Kidney (tissue), 14 donors: ENCODE data around the gene MALSU1. TPM values are rescaled to one million over a fixed set of nuclear protein-coding genes. Genes with fewer than 3 reads are reported as not detected.

Source experiments
- DNase-seq, 5 donors: peaks; one replicate each; pipeline ENCODE4 v3.0.0-alpha.2; 2013 to 2020
- FAIRE-seq: peaks from 2 replicates; lab custom pipeline; 2012; peaks lifted over from hg19 to GRCh38; lab: Jason Lieb, UNC
- H3K27ac ChIP-seq, 2 donors: one replicate each; pipeline ENCODE4 v1.7.0; 2013; ENCODE audit warnings: low read depth in 2 of 2, low read length in 2 of 2, inconsistent platforms in 1 of 2
- H3K27me3 ChIP-seq: one replicate; pipeline ENCODE4 v1.7.1; 2013; ENCODE audit warnings: low read length, inconsistent platforms; ENCODE audit not compliant: control insufficient read depth, insufficient read depth
- H3K36me3 ChIP-seq, 3 donors: one replicate each; pipeline versions ENCODE4 v1.7.0 to v1.7.1; 2013; ENCODE audit warnings: low read length in 3 of 3, control low read depth in 1 of 3, inconsistent platforms in 1 of 3; ENCODE audit not compliant: insufficient read depth in 3 of 3, control insufficient read depth in 2 of 3
- H3K4me1 ChIP-seq, 3 donors: one replicate each; pipeline versions ENCODE4 v1.7.0 to v1.7.1; 2013; ENCODE audit warnings: low read length in 3 of 3, inconsistent platforms in 1 of 3, low read depth in 1 of 3; ENCODE audit not compliant: control insufficient read depth in 2 of 3, insufficient read depth in 2 of 3
- H3K4me3 ChIP-seq, 3 donors: one replicate each; pipeline versions ENCODE4 v1.7.0 to v1.8.1; 2013; ENCODE audit warnings: low read length in 3 of 3, control low read depth in 1 of 3, inconsistent platforms in 1 of 3
- H3K9ac ChIP-seq, 3 donors: one replicate each; pipeline versions ENCODE4 v1.7.0 to v1.7.1; 2013; ENCODE audit warnings: low read length in 3 of 3, control low read depth in 1 of 3, inconsistent platforms in 1 of 3
- H3K9me3 ChIP-seq, 3 donors: one replicate each; pipeline versions ENCODE4 v1.7.0 to v1.7.1; 2013; ENCODE audit warnings: low read length in 3 of 3, control low read depth in 1 of 3, inconsistent platforms in 1 of 3; ENCODE audit not compliant: control insufficient read depth in 2 of 3, insufficient read depth in 1 of 3
- CTCF ChIP-seq: IDR thresholded peaks from 3 replicates; pipeline ENCODE4 v1.5.1; 2012; ENCODE audit warnings: mild to moderate bottlenecking, moderate library complexity, borderline replicate concordance; ENCODE audit not compliant: insufficient read depth; ENCODE audit errors: extremely low read depth
- intact Hi-C: fragments of 100-400 bp; cut with DNase I; formaldehyde crosslinking; loops from one replicate; pipeline ENCODE4 v1.11.1; 2022
- polyA plus RNA-seq: library from polyadenylated mRNA; stranded (reverse); fragments of 350-450 nt; fragmentation: Illumina TruSeq; extraction: RNeasy Lipid Tissue Mini Kit (QIAGEN cat#74804); gene quantifications from one replicate; pipeline ENCODE4 v1.2.3, GENCODE V29; 2014; ENCODE audit warnings: low read depth, low replicate concordance; ENCODE audit not compliant: insufficient read depth
- total RNA-seq: library from RNA; stranded (reverse); fragmentation: NEBNext Ultra II Directional; extraction: Animal tissue kit (Norgen Biotek cat#: 25700); gene quantifications from one replicate; pipeline ENCODE4 v1.2.1, GENCODE V29; 2021
- donor health status: control.
- donor health status: control.
- donor health status: control.
- donor health status: control.
- donor health status: control.
- donor health status: DM: yes; HTN: yes; CAD: no.
- donor health status: Normal renal cell carcinoma (clear cell type).

The MALSU1 gene
- total and polyA plus RNA-seq, 2 donors from 2014 or later, result 40.3 to 94.9 TPM

GRCh38 chr7:23334482-23335056 is 35.4 kb downstream of the MALSU1 start:
- Histone ChIP-seq H3K27me3 (no peaks in the 10 kb centered on the region), H3K4me3 (no peak overlapping the region), H3K9ac (no peak overlapping the region), H3K4me1 (no peaks in the 10 kb centered on the region), H3K9me3 (no peaks in the 10 kb centered on the region), H3K27ac (no peak overlapping the region), H3K36me3 (peaks cover 0 to 2% (median 0%) of the 10 kb centered on the region in 3 donors)
- peak in 1 of 5 donors; percentile 8 for DNase-seq
- no peak for FAIRE-seq
- intact Hi-C loops, result no loop called here
- no peak for TF ChIP-seq CTCF

- H3K9me3 ChIP-seq, result no peaks in the 10 kb centered on the region
- no peak for FAIRE-seq
- H3K27ac ChIP-seq, result no peak overlapping the region
- H3K9ac ChIP-seq, result no peak overlapping the region
- H3K4me1 ChIP-seq, result no peaks in the 10 kb centered on the region
- no peak for TF ChIP-seq CTCF
- H3K36me3 ChIP-seq, result peaks cover 0 to 2% (median 0%) of the 10 kb centered on the region in 3 donors
- no peak for DNase-seq
- no peak overlapping the region for H3K4me3 ChIP-seq
- no peaks in the 10 kb centered on the region for H3K27me3 ChIP-seq
- intact Hi-C loops, result no loop called here
Observed at GRCh38 chr7:23335136-23335535, 36.0 kb downstream of the MALSU1 start.

- intact Hi-C loops, result no loop called here
- no peaks in the 10 kb centered on the region for H3K9me3 ChIP-seq
- H3K27ac ChIP-seq, result no peak overlapping the region
- H3K27me3 ChIP-seq, result no peaks in the 10 kb centered on the region
- no peaks in the 10 kb centered on the region for H3K4me1 ChIP-seq
- TF ChIP-seq CTCF, result no peak
- DNase-seq, result no peak
- H3K4me3 ChIP-seq, result no peak overlapping the region
- peaks cover 0 to 2% (median 0%) of the 10 kb centered on the region in 3 donors for H3K36me3 ChIP-seq
- H3K9ac ChIP-seq, result no peak overlapping the region
- FAIRE-seq, result no peak
Observed at GRCh38 chr7:23335621-23336020, 36.5 kb downstream of the MALSU1 start.

GRCh38 chr7:23336086-23336485 is 36.9 kb downstream of the MALSU1 start:
- Histone ChIP-seq H3K4me3 (no peak overlapping the region), H3K9ac (no peak overlapping the region), H3K36me3 (peaks cover 0 to 2% (median 0%) of the 10 kb centered on the region in 3 donors), H3K27ac (no peak overlapping the region), H3K9me3 (no peaks in the 10 kb centered on the region), H3K27me3 (no peaks in the 10 kb centered on the region), H3K4me1 (no peaks in the 10 kb centered on the region)
- intact Hi-C loops, result no loop called here
- DNase-seq (no peak), FAIRE-seq (no peak)
- no peak for TF ChIP-seq CTCF
